ENCODE results near the gene USP46.

The USP46 gene

DNA sequence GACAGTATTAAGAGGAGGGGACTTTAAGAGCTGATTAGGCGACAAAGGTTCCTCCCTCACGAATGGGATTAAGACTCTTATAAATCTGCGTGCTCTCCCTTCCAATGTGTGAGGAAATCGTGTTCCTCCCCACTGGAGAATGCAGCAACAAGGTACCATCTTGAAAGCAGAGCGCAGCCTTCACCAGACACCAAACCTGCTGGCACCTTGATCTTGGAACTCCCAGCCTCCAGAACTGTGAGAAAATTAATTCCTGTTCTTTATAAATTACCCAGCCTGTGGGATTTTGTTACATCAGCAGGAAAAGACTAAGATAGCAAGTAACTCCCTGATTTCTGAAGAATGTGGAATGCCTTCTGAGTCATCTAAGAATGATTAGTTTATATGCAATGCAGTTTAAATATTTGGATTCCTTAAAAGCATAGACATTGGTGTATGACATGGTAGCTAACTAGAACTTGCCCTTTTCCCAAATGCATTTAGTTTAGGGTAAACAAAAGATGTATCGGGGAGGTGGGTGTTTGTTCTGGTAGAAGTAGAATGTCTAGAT lies 86.1 kb downstream of the USP46 start:
- Histone ChIP-seq H3K27me3 (replicated peaks) (no peaks in the 10 kb centered on the region), H3K4me3 (ENCODE audit: low read depth, low read length) (no peak overlapping the region), H3K27ac (no peak overlapping the region), H3K36me3 (replicated peaks) (no peaks in the 10 kb centered on the region)
- in situ Hi-C loops (cut with HindIII; ENCODE audit: low pct_ligation_motif_present, low sequenced_read_pairs) = loop anchor here (25.0 kb wide), 1 partner anchor 389 kb away; no protein-coding TSS in a partner anchor
- no peak for TF ChIP-seq CTCF (IDR thresholded peaks at IDR 0.05; ENCODE audit: low read depth, low read length, missing control alignments)
- no peak for DNase-seq

DNA sequence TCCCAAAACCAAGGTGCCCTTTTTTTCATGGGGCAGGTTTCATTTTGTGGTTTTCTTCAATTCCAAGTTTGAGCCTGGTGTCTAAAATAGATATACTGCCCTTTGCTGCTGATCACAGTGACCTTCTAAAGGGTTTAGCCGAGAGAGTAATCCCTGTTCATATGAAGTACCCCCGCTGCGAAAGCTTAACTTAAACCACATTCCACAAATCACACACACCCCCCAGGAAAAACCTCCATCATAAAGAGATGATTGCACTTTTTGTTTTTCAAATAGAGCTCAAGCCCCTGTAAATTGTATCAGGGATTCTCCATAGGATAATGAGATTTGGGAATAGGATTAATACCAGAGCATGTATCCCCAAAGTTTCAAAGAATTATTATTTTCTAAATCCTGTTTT lies 90.8 kb downstream of the USP46 start:
- no peak overlapping the region for H3K4me3 ChIP-seq (ENCODE audit: low read depth, low read length)
- H3K27me3 ChIP-seq (replicated peaks) = no peaks in the 10 kb centered on the region
- in situ Hi-C loops (cut with HindIII; ENCODE audit: low pct_ligation_motif_present, low sequenced_read_pairs) = loop anchor here (25.0 kb wide), 1 partner anchor 394 kb away; no protein-coding TSS in a partner anchor
- no peak for DNase-seq
- H3K27ac ChIP-seq = no peak overlapping the region
- no peaks in the 10 kb centered on the region for H3K36me3 ChIP-seq (replicated peaks)
- no peak for TF ChIP-seq CTCF (IDR thresholded peaks at IDR 0.05; ENCODE audit: low read depth, low read length, missing control alignments)

DNA sequence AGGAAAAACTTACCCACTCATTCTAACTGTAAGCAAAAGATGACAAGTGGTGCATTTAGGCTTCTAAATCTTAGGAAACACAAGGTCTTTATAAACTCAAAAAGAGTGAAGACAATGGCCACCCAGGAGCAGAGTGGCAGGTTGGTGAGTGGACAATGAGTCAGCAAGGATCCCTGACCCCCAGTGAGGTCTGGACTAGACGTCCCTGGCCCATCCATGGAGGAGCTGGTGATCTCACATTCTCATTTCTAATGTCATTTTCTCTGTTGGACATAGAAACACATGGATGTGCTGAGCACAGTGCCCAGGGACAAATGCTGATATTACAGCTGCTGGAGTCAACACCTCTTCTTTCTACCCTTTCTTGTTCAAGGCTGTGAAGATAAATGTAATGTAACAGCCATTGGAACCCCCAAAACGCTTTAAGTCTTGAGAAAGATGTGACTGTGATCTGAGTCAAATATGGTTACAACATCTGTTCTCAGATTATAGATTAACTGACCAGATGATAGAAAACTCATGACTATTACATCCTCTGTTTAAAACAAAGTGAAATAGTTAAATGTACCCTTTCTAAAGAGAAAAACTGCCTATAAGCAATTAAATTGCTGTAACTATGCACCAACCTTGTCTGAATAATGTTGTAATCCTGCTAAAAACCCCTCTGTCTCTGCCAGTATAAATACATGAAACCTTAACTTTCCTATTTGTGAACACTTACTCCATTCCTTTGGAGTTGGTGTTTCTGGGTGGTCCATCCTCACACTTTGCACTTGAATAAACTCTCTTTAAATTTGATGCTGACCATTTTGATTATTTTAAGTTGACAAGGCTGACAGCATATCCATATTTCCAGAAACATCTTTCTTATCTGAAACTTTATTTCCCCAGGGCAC lies 92.7 kb downstream of the USP46 start:
- H3K4me3 ChIP-seq (ENCODE audit: low read depth, low read length) = no peak overlapping the region
- no peaks in the 10 kb centered on the region for H3K36me3 ChIP-seq (replicated peaks)
- no peak overlapping the region for H3K27ac ChIP-seq
- TF ChIP-seq CTCF (IDR thresholded peaks at IDR 0.05; ENCODE audit: low read depth, low read length, missing control alignments) = no peak
- no peaks in the 10 kb centered on the region for H3K27me3 ChIP-seq (replicated peaks)
- DNase-seq = no peak
- in situ Hi-C loops (cut with HindIII; ENCODE audit: low pct_ligation_motif_present, low sequenced_read_pairs) = loop anchor here (25.0 kb wide), 1 partner anchor 396 kb away; no protein-coding TSS in a partner anchor

- Histone ChIP-seq H3K27ac (no peak overlapping the region), H3K27me3 (replicated peaks) (no peaks in the 10 kb centered on the region), H3K4me3 (ENCODE audit: low read depth, low read length) (no peak overlapping the region), H3K36me3 (replicated peaks) (no peaks in the 10 kb centered on the region)
- DNase-seq = peak; percentile 74
- TF ChIP-seq CTCF (IDR thresholded peaks at IDR 0.05; ENCODE audit: low read depth, low read length, missing control alignments) = no peak
- in situ Hi-C loops (cut with HindIII; ENCODE audit: low pct_ligation_motif_present, low sequenced_read_pairs) = loop anchor here (25.0 kb wide), 1 partner anchor 401 kb away; no protein-coding TSS in a partner anchor
These were observed 98.2 kb downstream of the USP46 start for GRCh38 chr4:52560844-52561280.

DNA sequence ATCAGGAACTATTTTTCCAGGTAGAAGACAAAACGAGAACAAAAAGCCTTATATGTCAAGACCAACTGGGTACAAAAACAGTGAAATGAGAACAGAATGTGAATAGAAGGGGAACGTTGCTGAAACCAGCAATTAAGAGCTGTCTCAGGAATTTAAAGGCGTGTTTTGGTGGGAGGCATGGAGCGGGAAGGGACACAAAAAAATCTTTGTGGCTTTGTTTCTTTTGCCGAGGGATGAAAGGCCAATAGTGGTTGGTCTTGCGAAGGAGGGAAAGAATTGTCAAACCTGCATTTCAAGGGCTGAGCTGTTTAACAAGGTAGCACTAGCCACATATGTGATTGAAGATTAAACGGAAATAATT lies 103.8 kb downstream of the USP46 start:
- in situ Hi-C loops (cut with HindIII; ENCODE audit: low pct_ligation_motif_present, low sequenced_read_pairs) = loop anchor here (25.0 kb wide), 1 partner anchor 407 kb away; no protein-coding TSS in a partner anchor
- no peak for DNase-seq
- no peaks in the 10 kb centered on the region for H3K27me3 ChIP-seq (replicated peaks)
- H3K4me3 ChIP-seq (ENCODE audit: low read depth, low read length) = no peak overlapping the region
- TF ChIP-seq CTCF (IDR thresholded peaks at IDR 0.05; ENCODE audit: low read depth, low read length, missing control alignments) = no peak
- H3K36me3 ChIP-seq (replicated peaks) = no peaks in the 10 kb centered on the region
- H3K27ac ChIP-seq = no peak overlapping the region

Data from brain microvascular endothelial cell (primary cell).